K562 (cell line): ENCODE results near the gene PRMT2. TPM values are rescaled to one million over a fixed set of nuclear protein-coding genes. Genes with fewer than 3 reads are reported as not detected.

Source experiments
- CBX5 ChIP-seq: IDR thresholded peaks from 2 replicates; pipeline ENCODE4 v1.6.1; 2014; ENCODE audit warnings: low read depth, borderline replicate concordance
- MXI1 ChIP-seq: IDR thresholded peaks from 2 replicates; pipeline ENCODE4 v1.6.1; 2011; ENCODE audit warnings: low read depth, mild to moderate bottlenecking, improper control_type of control experiment, low read length
- MYBL2 ChIP-seq, 2 experiments: fragments of 450-650 bp in 1 of 2; sonication (generic) in 1 of 2; formaldehyde crosslinking in 1 of 2; IDR thresholded peaks; 2 replicates each; pipeline versions ENCODE4 v1.6.1 to v1.8.1; 2017 to 2022; ENCODE audit warnings: borderline replicate concordance in 1 of 2, inconsistent platforms in 1 of 2, low read depth in 1 of 2, mild to moderate bottlenecking in 1 of 2, missing genetic modification reagents in 1 of 2, moderate library complexity in 1 of 2
- NFXL1 ChIP-seq: fragments of 450-650 bp; formaldehyde crosslinking; IDR thresholded peaks from 2 replicates; pipeline ENCODE4 v1.4.0; 2021; ENCODE audit warnings: mild to moderate bottlenecking
- NR3C1 ChIP-seq: sonication (generic); formaldehyde crosslinking; IDR thresholded peaks from 2 replicates; pipeline ENCODE4 v1.8.1; 2022; ENCODE audit warnings: missing genetic modification reagents
- PTBP1 ChIP-seq: fragments of 200-400 bp; formaldehyde crosslinking; IDR thresholded peaks from 2 replicates; pipeline ENCODE4 v1.6.1; 2017; ENCODE audit warnings: low read depth, low read length
- RBFOX2 ChIP-seq: fragments of 200-400 bp; formaldehyde crosslinking; IDR thresholded peaks from 2 replicates; pipeline ENCODE4 v1.6.1; 2017; ENCODE audit warnings: low read depth, mild to moderate bottlenecking, low read length, moderate library complexity
- SMARCE1 ChIP-seq: fragments of 450-650 bp; IDR thresholded peaks from 2 replicates; pipeline ENCODE4 v1.7.1; 2016; ENCODE audit warnings: mild to moderate bottlenecking
- SREBF2 ChIP-seq: sonication (generic); formaldehyde crosslinking; IDR thresholded peaks from 2 replicates; pipeline ENCODE4 v1.4.0; 2020; ENCODE audit warnings: mild to moderate bottlenecking, missing genetic modification reagents
- TAF1 ChIP-seq: IDR thresholded peaks from 2 replicates; pipeline ENCODE4 v1.6.1; 2011; ENCODE audit warnings: mild to moderate bottlenecking, low read length, moderate library complexity; ENCODE audit not compliant: insufficient read depth, control insufficient read depth, severe bottlenecking; ENCODE audit errors: extremely low read depth
- TBL1XR1 ChIP-seq, 2 experiments: IDR thresholded peaks; 2 replicates each; pipeline ENCODE4 v1.6.1; 2012; ENCODE audit warnings: improper control_type of control experiment in 2 of 2, low read length in 2 of 2, mild to moderate bottlenecking in 1 of 2
- TEAD1 ChIP-seq, 2 experiments: fragments of 450-650 bp in 1 of 2; sonication (generic) in 1 of 2; formaldehyde crosslinking; IDR thresholded peaks; 2 replicates each; pipeline versions ENCODE4 v1.4.0 to v1.8.0; 2020 to 2022; ENCODE audit warnings: mild to moderate bottlenecking in 2 of 2, missing genetic modification reagents in 1 of 2
- TRIM24 ChIP-seq, 2 experiments: fragments of 450-650 bp; IDR thresholded peaks; 2 replicates each; pipeline ENCODE4 v1.6.1; 2016
- TSHZ1 ChIP-seq: fragments of 250-450 bp; sonication (Bioruptor Pico); IDR thresholded peaks from 2 replicates; pipeline ENCODE4 v1.4.0; 2020; ENCODE audit warnings: mild to moderate bottlenecking, moderate library complexity
- ZFP91 ChIP-seq: sonication (generic); formaldehyde crosslinking; IDR thresholded peaks from 2 replicates; pipeline ENCODE4 v1.8.0; 2022; ENCODE audit warnings: mild to moderate bottlenecking, missing genetic modification reagents
- ZKSCAN1 ChIP-seq: fragments of 150-350 bp; IDR thresholded peaks from 2 replicates; pipeline ENCODE4 v1.6.1; 2016; ENCODE audit warnings: low read depth, low read length
- ZNF551 ChIP-seq: fragments of 250-450 bp; sonication (Bioruptor Pico); IDR thresholded peaks from 2 replicates; pipeline ENCODE4 v1.5.0; 2021; ENCODE audit warnings: mild to moderate bottlenecking, moderate library complexity
- ZNF695 ChIP-seq: fragments of 450-650 bp; formaldehyde crosslinking; IDR thresholded peaks from 2 replicates; pipeline ENCODE4 v1.4.0; 2020; ENCODE audit warnings: mild to moderate bottlenecking, moderate library complexity
- polyA plus RNA-seq, 8 experiments: library from polyadenylated mRNA; depleted of rRNA in 4 of 8; stranded (reverse) in 5 of 8; unstranded in 3 of 8; fragments of >200 nt; fragmentation: Nextera tagmentation in 2 of 8; fragmentation: Illumina TruSeq in 1 of 8; extraction: Ambion mirVana in 2 of 8; extraction: Trizol in 1 of 8; gene quantifications; 2 replicates each; pipeline versions ENCODE4 v1.2.1 to v1.2.3, GENCODE V29; 2011 to 2014; ENCODE audit warnings: inconsistent platforms in 1 of 8, missing spikeins in 1 of 8
- total RNA-seq, 7 experiments: library from RNA; depleted of rRNA in 6 of 7; stranded (reverse); fragments of >200 nt in 6 of 7; fragmentation: Illumina TruSeq in 2 of 7; extraction: Trizol in 2 of 7; gene quantifications; 2 replicates each; pipeline versions ENCODE4 v1.2.1 to v1.2.3, GENCODE V29; 2011 to 2021; ENCODE audit warnings: low replicate concordance in 1 of 7
- TF ChIP-seq, protein P1 (sequence below): fragments of 450-650 bp; IDR thresholded peaks from 2 replicates; pipeline ENCODE4 v1.6.1; 2016; ENCODE audit warnings: antibody characterized with exemption

PRMT2 gene
- total and polyA plus RNA-seq, 9 of the 15 experiments (the other 6 are each of a cell fraction or from before 2014, with no cell fraction given): 37.2 to 85.7 (median 59.3) TPM

GRCh38 chr21:46635324-46636180 lies at the start of gene PRMT2 (continued):
- TF ChIP-seq, protein P1, sequence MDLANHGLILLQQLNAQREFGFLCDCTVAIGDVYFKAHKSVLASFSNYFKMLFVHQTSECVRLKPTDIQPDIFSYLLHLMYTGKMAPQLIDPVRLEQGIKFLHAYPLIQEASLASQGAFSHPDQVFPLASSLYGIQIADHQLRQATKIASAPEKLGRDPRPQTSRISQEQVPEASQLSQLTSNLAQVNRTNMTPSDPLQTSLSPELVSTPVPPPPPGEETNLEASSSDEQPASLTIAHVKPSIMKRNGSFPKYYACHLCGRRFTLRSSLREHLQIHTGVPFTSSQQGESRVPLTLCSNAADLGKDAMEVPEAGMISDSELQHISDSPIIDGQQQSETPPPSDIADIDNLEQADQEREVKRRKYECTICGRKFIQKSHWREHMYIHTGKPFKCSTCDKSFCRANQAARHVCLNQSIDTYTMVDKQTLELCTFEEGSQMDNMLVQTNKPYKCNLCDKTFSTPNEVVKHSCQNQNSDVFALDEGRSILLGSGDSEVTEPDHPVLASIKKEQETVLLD: peak; percentile 99
- no peak; the same call in none of the 2 replicates for TF ChIP-seq SMARCE1
- no peak for TF ChIP-seq PTBP1
- no peak for TF ChIP-seq CBX5
- peak; percentile 89 for TF ChIP-seq RBFOX2
- TF ChIP-seq ZNF695 (CRISPR knock-in tag): no peak
- peak; percentile 95 for TF ChIP-seq TAF1
- TF ChIP-seq TEAD1 (CRISPR knock-in tag; IDR thresholded peaks at IDR 0.05): peak; percentile 24 to 97; a peak in 3 of 4 replicates
- no peak for TF ChIP-seq NFXL1 (CRISPR knock-in tag)
- no peak for TF ChIP-seq ZNF551
- TF ChIP-seq TSHZ1 (CRISPR knock-in tag): no peak
- no peak for TF ChIP-seq NR3C1 (CRISPR knock-in tag)
- no peak for TF ChIP-seq MYBL2 (IDR thresholded peaks at IDR 0.05; ENCODE audit: low read depth)
- TF ChIP-seq MYBL2 (CRISPR knock-in tag; IDR thresholded peaks at IDR 0.05; ENCODE audit: borderline replicate concordance): no peak
- peak; percentile 55 for TF ChIP-seq ZKSCAN1
- no peak for TF ChIP-seq SREBF2 (CRISPR knock-in tag)
- TF ChIP-seq TBL1XR1 (IDR thresholded peaks at IDR 0.05; ENCODE audit: low read length in 2 of 2): peak; percentile 4 to 44; a peak in 2 of 4 replicates
- peak; percentile 79; the same call in 1 of the 2 replicates for TF ChIP-seq MXI1
- TF ChIP-seq TRIM24 (IDR thresholded peaks at IDR 0.05): 0 out of 4 replicates have a peak, but pooled peaks of 1 of the 2 experiments have one; percentile 10
- 0 out of 2 replicates have a peak, but pooled peaks have one; percentile 41 for TF ChIP-seq ZFP91 (CRISPR knock-in tag)
